ENCODE measurements around the gene ST13.

Gene ST13

DNA sequence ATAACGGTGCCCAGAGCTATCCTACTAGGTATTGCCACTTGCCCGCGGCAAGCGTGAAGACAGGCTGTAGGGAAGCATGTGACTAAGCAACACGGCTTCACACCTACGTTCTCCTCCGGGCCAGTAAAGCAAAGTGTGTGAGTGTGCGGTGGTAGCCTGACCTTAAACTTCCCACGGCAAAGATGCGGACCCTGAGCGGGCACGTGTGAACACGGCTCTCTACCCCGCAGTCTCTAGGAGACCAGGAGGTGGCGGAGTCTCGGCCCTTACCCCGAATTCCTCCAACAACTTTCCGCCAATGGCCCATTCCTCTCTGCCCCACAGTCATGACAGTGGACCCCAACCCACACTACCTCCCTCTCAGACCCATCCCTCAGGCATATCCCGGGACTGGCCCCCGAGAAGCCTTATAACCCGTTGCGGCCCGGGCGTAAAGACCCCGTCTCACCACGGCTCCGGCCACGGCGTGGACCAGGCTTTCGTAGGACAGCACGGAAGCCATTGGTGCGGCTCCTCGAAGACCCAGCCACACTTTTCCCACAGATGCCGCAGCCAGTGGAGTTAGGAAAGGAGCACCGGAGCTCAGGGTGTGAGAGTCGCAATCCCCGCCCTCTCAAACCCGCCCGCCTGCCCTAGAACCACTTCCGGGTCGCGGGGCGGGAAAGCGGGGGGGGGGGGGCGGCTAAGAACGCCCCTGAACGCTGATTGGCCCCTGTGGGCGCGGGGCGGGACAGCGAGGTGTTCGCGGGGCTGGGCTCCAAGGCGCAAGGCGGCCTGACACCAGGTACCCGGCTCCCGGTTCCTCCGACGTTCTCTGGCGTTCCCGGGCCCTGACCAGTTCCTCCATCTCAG, 37.5 kb downstream of the ST13 start, which contains the start of gene SLC25A17:
Gene SLC25A17 (minus strand): TSS at position 600 of the 852 bp plus-strand sequence. CDS start 98 bp downstream, at position 502.
- H3K4me3 ChIP-seq (ENCODE audit: low read depth, low read length) = peak within 1 kb of the TSS; percentile 99
- TF ChIP-seq, protein P1, sequence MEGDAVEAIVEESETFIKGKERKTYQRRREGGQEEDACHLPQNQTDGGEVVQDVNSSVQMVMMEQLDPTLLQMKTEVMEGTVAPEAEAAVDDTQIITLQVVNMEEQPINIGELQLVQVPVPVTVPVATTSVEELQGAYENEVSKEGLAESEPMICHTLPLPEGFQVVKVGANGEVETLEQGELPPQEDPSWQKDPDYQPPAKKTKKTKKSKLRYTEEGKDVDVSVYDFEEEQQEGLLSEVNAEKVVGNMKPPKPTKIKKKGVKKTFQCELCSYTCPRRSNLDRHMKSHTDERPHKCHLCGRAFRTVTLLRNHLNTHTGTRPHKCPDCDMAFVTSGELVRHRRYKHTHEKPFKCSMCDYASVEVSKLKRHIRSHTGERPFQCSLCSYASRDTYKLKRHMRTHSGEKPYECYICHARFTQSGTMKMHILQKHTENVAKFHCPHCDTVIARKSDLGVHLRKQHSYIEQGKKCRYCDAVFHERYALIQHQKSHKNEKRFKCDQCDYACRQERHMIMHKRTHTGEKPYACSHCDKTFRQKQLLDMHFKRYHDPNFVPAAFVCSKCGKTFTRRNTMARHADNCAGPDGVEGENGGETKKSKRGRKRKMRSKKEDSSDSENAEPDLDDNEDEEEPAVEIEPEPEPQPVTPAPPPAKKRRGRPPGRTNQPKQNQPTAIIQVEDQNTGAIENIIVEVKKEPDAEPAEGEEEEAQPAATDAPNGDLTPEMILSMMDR (IDR thresholded peaks at IDR 0.05; ENCODE audit: low read depth, low read length) = peak; percentile 36

GRCh38 chr22:40818192-40818746, 38.2 kb downstream of the ST13 start:
- H3K4me3 ChIP-seq (ENCODE audit: low read depth, low read length) = peak overlapping the region; percentile 99
- TF ChIP-seq, protein P1 (IDR thresholded peaks at IDR 0.05; ENCODE audit: low read depth, low read length) = no peak

GRCh38 chr22:40817737-40818136, 38.7 kb downstream of the ST13 start:
- TF ChIP-seq, protein P1 (IDR thresholded peaks at IDR 0.05; ENCODE audit: low read depth, low read length) = no peak
- peak overlapping the region; percentile 99 for H3K4me3 ChIP-seq (ENCODE audit: low read depth, low read length)

DNA sequence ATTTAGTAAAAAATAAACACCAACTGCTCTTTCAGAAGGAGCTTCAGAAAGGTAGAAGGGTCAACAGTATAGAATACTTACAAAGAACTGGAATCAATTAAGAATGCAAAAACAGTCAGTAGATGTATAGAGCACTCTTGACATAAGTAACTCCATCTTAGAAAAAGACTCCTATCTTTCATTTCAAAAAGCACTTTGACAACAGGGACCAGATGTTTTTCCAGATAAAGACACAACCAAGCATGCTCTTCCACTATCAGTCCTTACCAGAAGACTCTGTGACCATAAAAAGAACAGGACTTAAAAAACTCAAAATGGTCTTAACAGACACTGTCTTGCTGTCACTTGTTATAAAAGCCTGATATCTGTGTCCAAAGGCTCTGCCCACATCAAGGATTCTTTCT, 42.5 kb downstream of the ST13 start:
- H3K4me3 ChIP-seq (ENCODE audit: low read depth, low read length) = no peak overlapping the region
- TF ChIP-seq, protein P1 (IDR thresholded peaks at IDR 0.05; ENCODE audit: low read depth, low read length) = no peak

DNA sequence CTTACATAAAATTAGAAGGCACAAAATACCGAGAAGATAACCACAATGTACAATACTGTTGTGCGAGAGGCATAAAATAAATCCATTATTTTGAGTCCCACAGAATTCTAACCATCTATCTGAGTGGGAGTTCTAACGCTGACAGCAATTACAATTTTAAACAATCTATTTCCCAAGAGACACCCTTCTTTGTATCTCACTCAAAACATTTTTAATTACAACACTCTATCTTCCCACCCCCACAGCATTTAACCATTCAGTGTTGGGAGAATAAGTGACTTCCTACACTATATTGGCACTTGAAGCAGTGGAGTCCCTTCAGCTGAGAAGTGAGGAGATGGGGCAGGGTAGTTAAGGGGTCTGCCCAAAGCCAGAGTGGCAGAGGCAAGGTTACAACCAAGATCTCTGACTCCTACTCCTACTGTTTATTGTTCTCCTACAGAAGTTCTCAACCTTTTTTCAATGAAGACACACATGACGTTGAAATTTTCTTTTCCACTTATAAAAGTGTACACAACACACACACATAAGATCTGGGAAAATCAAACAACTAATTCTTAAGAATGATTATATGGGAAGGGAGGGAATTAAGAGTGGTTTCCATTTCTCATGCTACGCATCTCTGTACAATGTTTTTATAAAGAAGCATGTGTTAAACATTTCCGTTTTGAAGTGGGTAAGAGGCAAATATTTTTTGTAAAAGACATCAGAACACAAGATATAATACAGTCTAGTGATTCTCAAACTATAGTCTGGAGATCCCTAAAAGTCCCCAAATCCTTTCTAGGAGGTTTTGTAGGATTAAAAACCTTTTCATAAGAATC, 48.2 kb downstream of the ST13 start:
- TF ChIP-seq, protein P1 (IDR thresholded peaks at IDR 0.05; ENCODE audit: low read depth, low read length) = no peak
- H3K4me3 ChIP-seq (ENCODE audit: low read depth, low read length) = no peak overlapping the region

DNA sequence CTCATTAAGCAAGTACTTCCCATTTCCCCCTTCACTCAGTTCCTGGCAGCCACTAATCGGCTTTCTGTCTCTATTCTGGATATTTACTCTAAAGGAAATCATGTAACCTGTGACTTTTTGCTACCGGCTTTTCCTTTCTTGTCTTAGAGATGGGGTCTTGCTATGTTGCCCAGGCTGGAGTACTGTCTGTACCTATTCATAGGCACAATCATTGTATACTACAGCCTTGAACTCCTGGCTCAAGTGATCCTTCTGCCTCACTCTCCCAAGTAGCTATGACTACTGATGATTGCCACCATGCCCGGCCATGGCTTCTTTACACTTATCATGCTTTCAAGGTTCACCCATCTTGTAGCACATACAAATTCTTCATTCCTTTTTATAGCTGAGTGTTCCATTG, 49.7 kb downstream of the ST13 start:
- H3K4me3 ChIP-seq (ENCODE audit: low read depth, low read length) = no peak overlapping the region
- TF ChIP-seq, protein P1 (IDR thresholded peaks at IDR 0.05; ENCODE audit: low read depth, low read length) = no peak
